GM20431 (cell line): ENCODE measurements around the gene PTGS1.

Experiments
- in situ Hi-C: fragments of 300-500 bp; cut with MseI, MboI; formaldehyde crosslinking; loops from one replicate; pipeline ENCODE4 v1.15.0; 2020; ENCODE audit warnings: low sequenced_read_pairs; ENCODE audit not compliant: unreplicated experiment

PTGS1 gene

GRCh38 chr9:122370303-122370702, 521 bp upstream of the PTGS1 start:
- in situ Hi-C loops: no loop called here

- in situ Hi-C loops: no loop called here
These were observed 1.0 kb downstream of the PTGS1 start for GRCh38 chr9:122371846-122372245.

- in situ Hi-C loops: no loop called here
These were observed 2.3 kb downstream of the PTGS1 start for GRCh38 chr9:122372856-122373845.

GRCh38 chr9:122374885-122375420, 4.1 kb downstream of the PTGS1 start:
- in situ Hi-C loops: no loop called here

- in situ Hi-C loops: no loop called here
These were observed 6.0 kb downstream of the PTGS1 start for GRCh38 chr9:122376796-122377195.

GRCh38 chr9:122377241-122378164, 6.7 kb downstream of the PTGS1 start:
- in situ Hi-C loops: no loop called here

GRCh38 chr9:122378236-122378635, 7.4 kb downstream of the PTGS1 start:
- in situ Hi-C loops: no loop called here

- in situ Hi-C loops: no loop called here
These were observed 8.5 kb downstream of the PTGS1 start for GRCh38 chr9:122379340-122379739.

GRCh38 chr9:122380293-122380692, 9.5 kb downstream of the PTGS1 start:
- in situ Hi-C loops: no loop called here

GRCh38 chr9:122381206-122381950, 10.6 kb downstream of the PTGS1 start:
- in situ Hi-C loops: no loop called here

- in situ Hi-C loops: no loop called here
These were observed 12.4 kb downstream of the PTGS1 start for GRCh38 chr9:122382901-122383850.

- in situ Hi-C loops: no loop called here
These were observed 13.2 kb downstream of the PTGS1 start for GRCh38 chr9:122383992-122384461.

- in situ Hi-C loops: no loop called here
These were observed 15.6 kb downstream of the PTGS1 start for GRCh38 chr9:122386311-122386872.

- in situ Hi-C loops: no loop called here
These were observed 16.7 kb downstream of the PTGS1 start for GRCh38 chr9:122387536-122387935.

- in situ Hi-C loops: no loop called here
These were observed 18.4 kb downstream of the PTGS1 start for GRCh38 chr9:122389195-122389594.

- in situ Hi-C loops: no loop called here
These were observed 19.1 kb downstream of the PTGS1 start for GRCh38 chr9:122389799-122390481.

- in situ Hi-C loops: no loop called here
These were observed 21.5 kb downstream of the PTGS1 start for GRCh38 chr9:122392284-122392683.

- in situ Hi-C loops: no loop called here
These were observed 21.9 kb downstream of the PTGS1 start for GRCh38 chr9:122392714-122393113.
